ENCODE data around the gene OR2AG1.
A peak's percentile ranks its signal among the peaks of the same experiment; 100 is the strongest.

The OR2AG1 gene

GRCh38 chr11:6782720-6783119 is at the start of gene OR2AG1:
TSS of gene OR2AG1 (plus strand) at chr11:6783020. CDS start at chr11:6785038, 2,018 bp downstream.
- Histone ChIP-seq H3K9ac (ENCODE audit: low read length) (no peak within 1 kb of the TSS), H3K9me3 (ENCODE audit: control insufficient read depth, low read length) (no peaks in the 10 kb centered on the region), H3K36me3 (ENCODE audit: control insufficient read depth, insufficient read depth, low read length) (no peaks in the 10 kb centered on the region), H3K27me3 (ENCODE audit: control insufficient read depth, insufficient read depth, low read length) (no peaks in the 10 kb centered on the region), H3K4me1 (ENCODE audit: control insufficient read depth, insufficient read depth, low read length) (no peaks in the 10 kb centered on the region), H3K4me3 (ENCODE audit: low read length) (no peak within 1 kb of the TSS)

GRCh38 chr11:6733326-6734275 is 49.2 kb upstream of the OR2AG1 start:
- no peak overlapping the region for H3K9ac ChIP-seq (ENCODE audit: low read length)
- no peak overlapping the region for H3K4me3 ChIP-seq (ENCODE audit: low read length)
- H3K27me3 ChIP-seq (ENCODE audit: control insufficient read depth, insufficient read depth, low read length): no peaks in the 10 kb centered on the region
- no peaks in the 10 kb centered on the region for H3K4me1 ChIP-seq (ENCODE audit: control insufficient read depth, insufficient read depth, low read length)
- H3K9me3 ChIP-seq (ENCODE audit: control insufficient read depth, low read length): no peaks in the 10 kb centered on the region
- H3K36me3 ChIP-seq (ENCODE audit: control insufficient read depth, insufficient read depth, low read length): no peaks in the 10 kb centered on the region

DNA sequence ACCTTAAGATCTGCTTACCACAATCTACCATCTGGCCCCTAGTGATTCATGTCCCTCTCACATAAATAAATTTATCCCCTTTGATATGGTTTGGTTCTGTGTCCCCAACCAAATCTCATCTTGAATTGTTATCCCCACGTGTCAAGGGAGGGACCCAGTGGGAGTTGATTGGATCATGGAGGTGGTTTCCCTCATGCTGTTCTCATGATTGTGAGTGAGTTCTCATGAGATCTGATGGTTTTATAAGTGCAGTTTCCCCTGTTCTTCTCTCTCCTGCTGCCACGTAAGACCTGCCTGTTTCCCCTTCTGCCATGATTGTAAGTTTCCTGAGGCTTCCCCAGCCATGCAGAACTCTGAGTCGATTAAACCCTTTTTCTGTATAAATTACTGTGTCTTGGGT is 48.2 kb upstream of the OR2AG1 start:
- H3K9me3 ChIP-seq (ENCODE audit: control insufficient read depth, low read length): no peaks in the 10 kb centered on the region
- no peaks in the 10 kb centered on the region for H3K36me3 ChIP-seq (ENCODE audit: control insufficient read depth, insufficient read depth, low read length)
- no peak overlapping the region for H3K9ac ChIP-seq (ENCODE audit: low read length)
- H3K4me3 ChIP-seq (ENCODE audit: low read length): no peak overlapping the region
- H3K4me1 ChIP-seq (ENCODE audit: control insufficient read depth, insufficient read depth, low read length): no peaks in the 10 kb centered on the region
- no peaks in the 10 kb centered on the region for H3K27me3 ChIP-seq (ENCODE audit: control insufficient read depth, insufficient read depth, low read length)

GRCh38 chr11:6735306-6735705 is 47.5 kb upstream of the OR2AG1 start:
- no peaks in the 10 kb centered on the region for H3K4me1 ChIP-seq (ENCODE audit: control insufficient read depth, insufficient read depth, low read length)
- H3K36me3 ChIP-seq (ENCODE audit: control insufficient read depth, insufficient read depth, low read length): no peaks in the 10 kb centered on the region
- no peaks in the 10 kb centered on the region for H3K9me3 ChIP-seq (ENCODE audit: control insufficient read depth, low read length)
- H3K9ac ChIP-seq (ENCODE audit: low read length): no peak overlapping the region
- H3K4me3 ChIP-seq (ENCODE audit: low read length): no peak overlapping the region
- H3K27me3 ChIP-seq (ENCODE audit: control insufficient read depth, insufficient read depth, low read length): no peaks in the 10 kb centered on the region

DNA sequence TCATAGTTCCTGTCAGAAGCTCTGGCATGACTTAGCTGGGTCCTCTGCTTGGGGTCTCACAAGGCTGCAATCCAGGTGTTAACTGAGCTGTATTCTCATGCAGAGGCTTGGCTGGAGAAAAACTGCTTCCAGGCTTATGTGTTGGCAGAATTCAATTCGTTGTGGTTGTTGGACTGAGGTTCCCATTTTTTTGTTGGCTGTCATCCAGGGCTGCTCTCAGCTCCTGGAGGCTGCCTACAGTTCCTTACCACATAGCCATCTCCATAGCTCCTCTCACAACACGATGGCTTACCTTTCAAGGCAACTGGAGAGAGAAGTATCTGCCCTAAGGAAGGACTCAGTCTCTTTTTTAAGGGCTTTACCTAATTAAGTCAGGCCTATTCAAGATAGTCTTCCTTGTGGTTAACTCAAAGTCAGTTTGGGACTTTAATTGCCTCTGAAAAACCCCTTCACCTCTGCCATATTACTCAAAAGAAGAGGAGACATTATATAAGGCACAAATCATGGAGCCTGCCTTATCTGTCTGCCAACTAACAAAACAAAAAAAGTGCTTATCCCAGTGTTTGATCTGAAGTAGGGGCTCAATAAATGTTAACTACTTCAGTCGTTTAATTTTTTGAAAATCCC is 46.2 kb upstream of the OR2AG1 start:
- Histone ChIP-seq H3K4me1 (ENCODE audit: control insufficient read depth, insufficient read depth, low read length) (no peaks in the 10 kb centered on the region), H3K9ac (ENCODE audit: low read length) (no peak overlapping the region), H3K27me3 (ENCODE audit: control insufficient read depth, insufficient read depth, low read length) (no peaks in the 10 kb centered on the region), H3K36me3 (ENCODE audit: control insufficient read depth, insufficient read depth, low read length) (no peaks in the 10 kb centered on the region), H3K4me3 (ENCODE audit: low read length) (no peak overlapping the region), H3K9me3 (ENCODE audit: control insufficient read depth, low read length) (no peaks in the 10 kb centered on the region)

- Histone ChIP-seq H3K27me3 (ENCODE audit: control insufficient read depth, insufficient read depth, low read length) (no peaks in the 10 kb centered on the region), H3K4me3 (ENCODE audit: low read length) (no peak overlapping the region), H3K9ac (ENCODE audit: low read length) (no peak overlapping the region), H3K36me3 (ENCODE audit: control insufficient read depth, insufficient read depth, low read length) (no peaks in the 10 kb centered on the region), H3K4me1 (ENCODE audit: control insufficient read depth, insufficient read depth, low read length) (no peaks in the 10 kb centered on the region), H3K9me3 (ENCODE audit: control insufficient read depth, low read length) (no peaks in the 10 kb centered on the region)
Observed at GRCh38 chr11:6737872-6738466, 44.9 kb upstream of the OR2AG1 start.

DNA sequence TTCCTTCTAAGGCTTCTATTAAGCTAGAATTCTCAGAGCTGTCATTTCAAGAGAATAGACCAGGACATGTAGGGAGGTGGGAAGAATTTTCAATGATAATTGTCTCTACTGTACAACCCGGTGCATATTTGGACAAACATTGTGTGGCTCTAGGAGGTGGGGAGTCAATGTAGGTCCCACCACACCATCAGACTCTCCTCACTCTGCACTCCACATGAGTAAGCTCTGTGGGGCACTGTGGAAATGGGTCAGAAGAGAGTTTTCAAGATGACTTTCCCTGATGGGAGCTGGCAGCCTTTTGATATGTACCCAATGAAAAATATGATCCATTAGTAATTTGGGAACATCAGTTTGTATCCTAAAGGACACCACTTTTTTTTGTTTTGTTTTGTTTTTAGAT is 44.2 kb upstream of the OR2AG1 start:
- Histone ChIP-seq H3K4me1 (ENCODE audit: control insufficient read depth, insufficient read depth, low read length) (no peaks in the 10 kb centered on the region), H3K9me3 (ENCODE audit: control insufficient read depth, low read length) (no peaks in the 10 kb centered on the region), H3K9ac (ENCODE audit: low read length) (no peak overlapping the region), H3K27me3 (ENCODE audit: control insufficient read depth, insufficient read depth, low read length) (no peaks in the 10 kb centered on the region), H3K4me3 (ENCODE audit: low read length) (no peak overlapping the region), H3K36me3 (ENCODE audit: control insufficient read depth, insufficient read depth, low read length) (no peaks in the 10 kb centered on the region)

DNA sequence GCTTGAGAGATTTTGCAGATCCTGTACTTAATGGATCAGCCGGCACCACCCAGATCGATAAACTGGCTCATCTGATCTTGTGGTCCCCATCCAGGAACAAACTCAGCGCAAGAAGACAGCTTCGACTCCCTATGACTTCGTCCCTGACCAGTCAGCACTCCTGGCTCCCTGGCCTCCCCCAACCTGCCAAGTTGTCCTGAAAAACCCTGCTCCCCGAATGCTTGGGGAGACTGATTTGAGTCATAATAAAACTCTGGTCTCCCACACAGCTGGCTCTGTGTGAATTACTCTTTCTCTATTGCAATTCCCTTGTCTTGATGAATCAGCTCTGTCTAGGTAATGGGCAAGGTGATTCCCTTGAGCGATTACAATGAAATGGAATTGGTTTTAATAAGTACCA is 40.6 kb upstream of the OR2AG1 start:
- no peak overlapping the region for H3K9ac ChIP-seq (ENCODE audit: low read length)
- H3K9me3 ChIP-seq (ENCODE audit: control insufficient read depth, low read length): no peaks in the 10 kb centered on the region
- no peaks in the 10 kb centered on the region for H3K4me1 ChIP-seq (ENCODE audit: control insufficient read depth, insufficient read depth, low read length)
- no peaks in the 10 kb centered on the region for H3K27me3 ChIP-seq (ENCODE audit: control insufficient read depth, insufficient read depth, low read length)
- no peaks in the 10 kb centered on the region for H3K36me3 ChIP-seq (ENCODE audit: control insufficient read depth, insufficient read depth, low read length)
- H3K4me3 ChIP-seq (ENCODE audit: low read length): no peak overlapping the region

DNA sequence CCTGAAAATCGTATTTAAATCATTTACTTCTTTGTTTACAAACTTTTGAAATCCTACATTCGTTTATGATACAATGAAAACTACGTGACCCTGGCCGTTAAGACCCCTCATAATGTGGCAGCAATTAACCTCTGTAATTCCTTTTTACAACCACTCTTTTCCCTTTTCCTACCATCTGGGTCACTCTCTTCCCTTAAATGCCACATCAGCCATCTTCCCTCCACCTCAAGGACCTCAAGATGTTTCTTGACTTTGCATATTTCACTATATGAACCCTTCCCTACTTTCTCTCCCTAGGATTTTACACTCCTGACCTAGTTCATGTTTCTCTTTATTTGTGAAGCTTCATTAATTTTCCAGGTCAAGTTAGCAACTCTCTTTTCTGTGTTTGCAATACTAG is 37.8 kb upstream of the OR2AG1 start:
- H3K4me3 ChIP-seq (ENCODE audit: low read length): no peak overlapping the region
- no peaks in the 10 kb centered on the region for H3K9me3 ChIP-seq (ENCODE audit: control insufficient read depth, low read length)
- H3K4me1 ChIP-seq (ENCODE audit: control insufficient read depth, insufficient read depth, low read length): no peaks in the 10 kb centered on the region
- no peak overlapping the region for H3K9ac ChIP-seq (ENCODE audit: low read length)
- no peaks in the 10 kb centered on the region for H3K36me3 ChIP-seq (ENCODE audit: control insufficient read depth, insufficient read depth, low read length)
- H3K27me3 ChIP-seq (ENCODE audit: control insufficient read depth, insufficient read depth, low read length): no peaks in the 10 kb centered on the region

DNA sequence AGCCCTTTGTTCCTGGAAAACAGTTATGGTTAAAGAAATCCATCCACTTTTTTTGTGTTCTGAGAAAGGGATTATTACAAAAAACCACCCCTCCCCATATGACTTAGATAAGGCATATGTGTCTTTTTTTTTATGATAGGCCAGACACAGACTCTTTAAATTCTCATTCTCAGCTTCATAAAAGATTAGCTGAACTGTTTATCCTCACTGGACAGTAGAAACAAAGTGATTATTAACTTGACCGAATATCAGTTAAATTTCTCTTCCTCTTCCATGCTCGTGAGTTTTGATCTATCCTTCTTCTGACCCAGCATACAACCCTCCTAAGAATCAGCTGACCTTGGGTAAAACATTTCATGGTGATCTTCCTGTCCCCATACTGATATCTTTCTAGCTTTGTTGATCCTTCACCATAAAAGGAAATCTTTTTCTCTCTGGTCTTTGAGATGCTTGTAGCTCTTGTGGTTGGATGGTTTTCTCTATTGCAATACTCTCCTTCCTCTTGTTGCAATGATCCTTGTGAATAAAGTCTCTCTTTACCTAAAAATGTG is 37.3 kb upstream of the OR2AG1 start:
- no peaks in the 10 kb centered on the region for H3K4me1 ChIP-seq (ENCODE audit: control insufficient read depth, insufficient read depth, low read length)
- H3K4me3 ChIP-seq (ENCODE audit: low read length): peak overlapping the region; percentile 45
- H3K36me3 ChIP-seq (ENCODE audit: control insufficient read depth, insufficient read depth, low read length): no peaks in the 10 kb centered on the region
- peak overlapping the region; percentile 65 for H3K9ac ChIP-seq (ENCODE audit: low read length)
- no peaks in the 10 kb centered on the region for H3K27me3 ChIP-seq (ENCODE audit: control insufficient read depth, insufficient read depth, low read length)
- H3K9me3 ChIP-seq (ENCODE audit: control insufficient read depth, low read length): no peaks in the 10 kb centered on the region

DNA sequence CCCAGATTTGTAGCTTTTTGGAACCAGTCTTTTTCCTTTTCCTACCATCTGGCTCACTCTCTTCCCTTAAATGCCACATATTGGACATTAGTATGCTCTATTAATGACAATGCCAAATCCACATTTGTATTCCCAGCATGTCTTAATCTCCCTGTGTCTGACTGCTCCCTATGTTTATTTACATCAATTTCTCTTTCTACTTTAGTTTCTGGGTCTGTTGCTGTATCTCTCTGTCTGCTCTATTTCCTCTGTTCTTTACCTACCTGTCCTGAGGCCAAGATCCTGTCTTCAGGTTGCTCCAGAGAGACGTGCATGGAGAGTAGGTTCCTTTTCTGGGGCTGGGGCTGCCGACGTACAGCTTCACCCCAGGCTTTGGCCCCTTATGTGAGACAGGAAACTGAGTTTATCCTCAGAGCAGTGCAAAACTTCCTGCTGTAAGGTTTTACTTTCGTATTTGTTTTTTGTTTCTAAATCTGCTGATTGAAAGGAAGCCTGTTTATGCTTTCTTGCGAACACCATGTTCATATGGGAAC is 36.7 kb upstream of the OR2AG1 start:
- H3K9me3 ChIP-seq (ENCODE audit: control insufficient read depth, low read length): no peaks in the 10 kb centered on the region
- peak overlapping the region; percentile 45 for H3K4me3 ChIP-seq (ENCODE audit: low read length)
- peak overlapping the region; percentile 65 for H3K9ac ChIP-seq (ENCODE audit: low read length)
- H3K27me3 ChIP-seq (ENCODE audit: control insufficient read depth, insufficient read depth, low read length): no peaks in the 10 kb centered on the region
- H3K4me1 ChIP-seq (ENCODE audit: control insufficient read depth, insufficient read depth, low read length): no peaks in the 10 kb centered on the region
- H3K36me3 ChIP-seq (ENCODE audit: control insufficient read depth, insufficient read depth, low read length): no peaks in the 10 kb centered on the region

GRCh38 chr11:6746626-6747025 is 36.2 kb upstream of the OR2AG1 start:
- H3K4me1 ChIP-seq (ENCODE audit: control insufficient read depth, insufficient read depth, low read length): no peaks in the 10 kb centered on the region
- no peaks in the 10 kb centered on the region for H3K36me3 ChIP-seq (ENCODE audit: control insufficient read depth, insufficient read depth, low read length)
- H3K9ac ChIP-seq (ENCODE audit: low read length): peak overlapping the region; percentile 65
- H3K9me3 ChIP-seq (ENCODE audit: control insufficient read depth, low read length): no peaks in the 10 kb centered on the region
- no peaks in the 10 kb centered on the region for H3K27me3 ChIP-seq (ENCODE audit: control insufficient read depth, insufficient read depth, low read length)
- peak overlapping the region; percentile 45 for H3K4me3 ChIP-seq (ENCODE audit: low read length)

All from mucosa of stomach (tissue), 1 donor.